Measurements from ENCODE around the gene HDAC1.

The HDAC1 gene

GRCh38 chr1:32250893-32251716 is 40.8 kb upstream of the HDAC1 start, which contains the start of gene LCK:
LCK (plus strand) TSS chr1:32251265; CDS start chr1:32274330, 23,065 bp downstream.
- H3F3A ChIP-seq (ENCODE audit: insufficient read depth), result peaks cover 77% of the 10 kb centered on the region
- no peaks in the 10 kb centered on the region for H4K20me1 ChIP-seq (ENCODE audit: low read depth, low read length)
- no peaks in the 10 kb centered on the region for H3K36me3 ChIP-seq (ENCODE audit: low read length)
- H3K27ac ChIP-seq (ENCODE audit: low read depth, low read length), result peak within 1 kb of the TSS; percentile 99
- peaks cover 20% of the 10 kb centered on the region for H3K79me2 ChIP-seq (ENCODE audit: insufficient read depth, low read length)
- no peaks in the 10 kb centered on the region for H3K9me3 ChIP-seq (ENCODE audit: insufficient read depth, low read length)
- peak within 1 kb of the TSS; percentile 81 for H3K9ac ChIP-seq (ENCODE audit: low read length)
- TF ChIP-seq EZH2phosphoT487 (conservative IDR thresholded peaks at IDR 0.05; ENCODE audit: low read length) (no peak), CTCF (IDR thresholded peaks at IDR 0.05; ENCODE audit: insufficient read depth, low read length, poor library complexity, severe bottlenecking) (no peak)
- H3K27me3 ChIP-seq (ENCODE audit: low read length), result no peaks in the 10 kb centered on the region
- peak within 1 kb of the TSS; percentile 84 for H3K4me2 ChIP-seq (ENCODE audit: low read depth, low read length, poor library complexity, severe bottlenecking)
- no peaks in the 10 kb centered on the region for H3K9me2 ChIP-seq (replicated peaks; ENCODE audit: insufficient read depth, low read length)
- H2AFZ ChIP-seq (ENCODE audit: low read depth, low read length, severe bottlenecking), result no peak within 1 kb of the TSS
- peak within 1 kb of the TSS; percentile 48 for H3K4me3 ChIP-seq (ENCODE audit: insufficient read depth, low read length, poor library complexity, severe bottlenecking)

DNA sequence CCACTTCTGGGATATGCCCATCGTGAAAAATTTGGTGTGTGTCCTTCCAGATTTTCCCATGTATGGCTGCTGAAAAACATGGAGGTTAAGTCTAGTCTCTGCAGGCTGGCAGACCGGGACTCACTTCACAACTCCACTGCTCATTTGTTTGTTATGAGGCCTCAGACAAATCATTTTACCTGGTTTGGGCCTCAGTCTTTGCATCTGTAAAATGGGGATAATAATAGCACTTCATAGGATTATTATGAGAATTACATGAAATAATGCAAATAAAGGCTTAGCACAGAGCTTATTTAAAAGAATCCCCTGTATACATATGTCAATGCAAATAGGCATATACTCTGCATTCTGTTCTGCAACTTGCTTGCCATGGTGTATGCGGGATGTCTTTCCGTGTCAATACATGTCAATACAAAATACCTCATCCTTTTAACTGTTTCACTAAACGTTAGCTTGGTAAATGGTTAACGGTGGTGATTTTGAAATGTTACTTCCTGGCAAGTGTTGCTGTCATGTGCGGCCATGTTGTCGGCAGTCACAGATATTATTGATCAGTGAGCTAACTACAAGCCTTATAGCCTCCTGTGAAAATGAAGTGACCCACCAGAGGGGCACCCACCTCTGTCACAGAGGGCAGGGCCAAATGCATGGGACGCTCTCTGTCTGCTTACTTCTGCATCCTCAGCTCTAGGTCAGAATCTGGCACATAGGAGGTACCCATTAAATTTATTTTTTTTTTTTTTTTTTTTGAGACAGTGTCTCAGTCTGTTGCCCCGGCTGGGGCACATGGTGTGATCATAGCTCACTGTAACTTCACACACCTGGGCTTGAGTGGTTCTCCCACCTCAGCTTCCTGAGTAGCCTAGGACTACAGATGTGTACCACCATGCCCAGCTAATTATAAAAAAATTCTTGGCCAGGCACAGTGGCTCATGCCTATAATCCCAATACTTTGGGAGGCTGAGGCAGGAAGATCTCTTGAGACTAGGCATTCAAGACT is 36.5 kb upstream of the HDAC1 start:
- Histone ChIP-seq H3K79me2 (ENCODE audit: insufficient read depth, low read length) (peaks cover 50% of the 10 kb centered on the region), H2AFZ (ENCODE audit: low read depth, low read length, severe bottlenecking) (no peak overlapping the region), H4K20me1 (ENCODE audit: low read depth, low read length) (no peaks in the 10 kb centered on the region), H3K9me2 (replicated peaks; ENCODE audit: insufficient read depth, low read length) (no peaks in the 10 kb centered on the region), H3F3A (ENCODE audit: insufficient read depth) (peaks cover 74% of the 10 kb centered on the region), H3K9me3 (ENCODE audit: insufficient read depth, low read length) (no peaks in the 10 kb centered on the region), H3K4me2 (ENCODE audit: low read depth, low read length, poor library complexity, severe bottlenecking) (peak overlapping the region; percentile 84), H3K27ac (ENCODE audit: low read depth, low read length) (peak overlapping the region; percentile 99), H3K9ac (ENCODE audit: low read length) (peak overlapping the region; percentile 81), H3K27me3 (ENCODE audit: low read length) (no peaks in the 10 kb centered on the region), H3K36me3 (ENCODE audit: low read length) (no peaks in the 10 kb centered on the region), H3K4me3 (ENCODE audit: insufficient read depth, low read length, poor library complexity, severe bottlenecking) (peak overlapping the region; percentile 25)
- no peak for TF ChIP-seq CTCF (IDR thresholded peaks at IDR 0.05; ENCODE audit: insufficient read depth, low read length, poor library complexity, severe bottlenecking)
- TF ChIP-seq EZH2phosphoT487 (conservative IDR thresholded peaks at IDR 0.05; ENCODE audit: low read length), result no peak

DNA sequence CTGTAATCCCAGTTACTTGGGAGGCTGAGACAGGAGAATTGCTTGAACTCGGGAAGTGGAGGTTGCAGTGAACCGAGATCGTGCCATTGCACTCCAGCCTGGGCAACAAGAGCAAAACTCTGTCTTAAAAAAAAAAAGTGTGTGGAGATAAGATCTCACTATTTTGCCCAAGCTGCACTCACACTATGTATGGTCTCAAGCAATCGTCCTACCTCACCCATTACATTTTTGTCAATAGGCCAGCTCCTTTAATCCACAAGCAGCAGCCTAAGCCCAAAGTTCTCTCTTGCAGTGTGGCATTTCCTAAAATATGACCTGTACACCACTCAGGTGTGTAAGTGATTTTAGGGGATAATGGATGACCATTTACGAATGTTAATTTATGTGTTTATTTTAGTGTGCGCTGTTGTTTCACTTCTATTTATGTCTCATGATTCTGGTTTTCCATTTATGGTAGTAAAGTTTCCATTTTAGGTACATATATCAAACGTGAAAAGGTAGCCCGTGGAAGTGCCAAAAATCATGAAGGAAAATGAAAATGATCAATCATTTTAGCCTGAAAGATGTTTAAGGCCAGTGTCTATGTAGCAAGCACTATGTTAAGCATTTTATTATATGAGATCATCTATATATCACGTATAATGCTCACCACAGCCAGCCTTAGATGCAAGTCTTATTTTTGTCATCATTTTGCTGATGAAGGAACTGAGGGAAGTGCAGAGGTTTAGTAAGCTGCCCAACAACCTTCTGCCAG is 35.2 kb upstream of the HDAC1 start:
- Histone ChIP-seq H2AFZ (ENCODE audit: low read depth, low read length, severe bottlenecking) (no peak overlapping the region), H3K27ac (ENCODE audit: low read depth, low read length) (peak overlapping the region; percentile 99), H3K9ac (ENCODE audit: low read length) (peak overlapping the region; percentile 81), H3K4me2 (ENCODE audit: low read depth, low read length, poor library complexity, severe bottlenecking) (peak overlapping the region; percentile 84), H3K4me3 (ENCODE audit: insufficient read depth, low read length, poor library complexity, severe bottlenecking) (peak overlapping the region; percentile 5), H3K27me3 (ENCODE audit: low read length) (no peaks in the 10 kb centered on the region), H3K9me2 (replicated peaks; ENCODE audit: insufficient read depth, low read length) (no peaks in the 10 kb centered on the region), H3K79me2 (ENCODE audit: insufficient read depth, low read length) (peaks cover 50% of the 10 kb centered on the region), H4K20me1 (ENCODE audit: low read depth, low read length) (no peaks in the 10 kb centered on the region), H3F3A (ENCODE audit: insufficient read depth) (peaks cover 69% of the 10 kb centered on the region), H3K36me3 (ENCODE audit: low read length) (no peaks in the 10 kb centered on the region), H3K9me3 (ENCODE audit: insufficient read depth, low read length) (no peaks in the 10 kb centered on the region)
- TF ChIP-seq CTCF (IDR thresholded peaks at IDR 0.05; ENCODE audit: insufficient read depth, low read length, poor library complexity, severe bottlenecking), result no peak
- no peak for TF ChIP-seq EZH2phosphoT487 (conservative IDR thresholded peaks at IDR 0.05; ENCODE audit: low read length)
